Panc1 (cell line): ENCODE data around the gene SGMS1. TPM values are rescaled to one million over a fixed set of nuclear protein-coding genes. Genes with fewer than 3 reads are reported as not detected.
A peak's percentile ranks its signal among the peaks of the same experiment; 100 is the strongest.

Source experiments
- ATAC-seq: fragments of 200-7000 bp; cut with Tn5 transposase; 2 replicates; pipeline ENCODE4 v1.9.1; 2020; ENCODE audit warnings: mild to moderate bottlenecking, moderate library complexity
- BruUV-seq: library from RNA; stranded (reverse); fragments of 400-500 nt; replicated peaks from 2 replicates; lab custom pipeline; 2021; lab: Mats Ljungman, UMichigan
- CTCF ChIA-PET: fragments of 300-600 bp; sonication (Branson Sonifier 250); formaldehyde crosslinking; loops from one replicate; lab custom pipeline; 2022; ENCODE audit warnings: antibody characterized with exemption; lab: Charles Lee
- POLR2A ChIA-PET: fragments of 300-600 bp; sonication (Branson Sonifier 250); formaldehyde crosslinking; loops from one replicate; lab custom pipeline; 2022; ENCODE audit warnings: antibody characterized with exemption; lab: Charles Lee
- DNase-seq: peaks from one replicate; pipeline ENCODE4 v3.0.0-alpha.2; 2010; ENCODE audit warnings: low read depth, low spot score
- H3K27ac ChIP-seq: 2 replicates; pipeline ENCODE4 v1.5.1; 2011; ENCODE audit warnings: mild to moderate bottlenecking, low read length, inconsistent platforms
- H3K27me3 ChIP-seq: fragments of 200-500 bp; sonication (Bioruptor generic); 2 replicates; pipeline ENCODE4 v1.6.0; 2014; ENCODE audit warnings: low read length, inconsistent platforms; ENCODE audit not compliant: control insufficient read depth, insufficient read depth
- H3K36me3 ChIP-seq: fragments of 200-500 bp; sonication (Bioruptor generic); 2 replicates; pipeline ENCODE4 v1.5.1; 2014; ENCODE audit warnings: inconsistent platforms, mild to moderate bottlenecking, low read length, moderate library complexity; ENCODE audit not compliant: control insufficient read depth, insufficient read depth
- H3K4me1 ChIP-seq: 2 replicates; pipeline ENCODE4 v1.5.1; 2011; ENCODE audit warnings: inconsistent platforms, mild to moderate bottlenecking, low read length, moderate library complexity; ENCODE audit not compliant: control insufficient read depth, insufficient read depth
- H3K4me3 ChIP-seq, 2 experiments: 2 replicates each; pipeline ENCODE4 v1.5.1; 2011 to 2012; ENCODE audit warnings: low read depth in 2 of 2, low read length in 2 of 2, mild to moderate bottlenecking in 2 of 2, inconsistent platforms in 1 of 2, moderate library complexity in 1 of 2
- H3K9me3 ChIP-seq: fragments of 200-500 bp; sonication (Bioruptor generic); 2 replicates; pipeline ENCODE4 v1.5.1; 2014; ENCODE audit warnings: low read depth, mild to moderate bottlenecking, inconsistent platforms, low read length, moderate library complexity; ENCODE audit not compliant: control insufficient read depth, insufficient read depth
- CTCF ChIP-seq: fragments of 450-650 bp; IDR thresholded peaks from 2 replicates; pipeline ENCODE4 v1.5.1; 2017; ENCODE audit warnings: mild to moderate bottlenecking
- POLR2AphosphoS5 ChIP-seq: IDR thresholded peaks from 2 replicates; pipeline ENCODE4 v1.6.1; 2012; ENCODE audit warnings: mild to moderate bottlenecking, low read depth, low read length, moderate library complexity
- REST ChIP-seq, 2 experiments: IDR thresholded peaks; 2 replicates each; pipeline ENCODE4 v1.6.1; 2011 to 2012; ENCODE audit warnings: low read depth in 2 of 2, control low read depth in 1 of 2, low read length in 1 of 2, mild to moderate bottlenecking in 1 of 2, moderate library complexity in 1 of 2; ENCODE audit not compliant: insufficient read depth in 1 of 2
- SIN3A ChIP-seq: IDR thresholded peaks from 2 replicates; pipeline ENCODE4 v1.6.1; 2012; ENCODE audit warnings: low read depth, mild to moderate bottlenecking, low read length, moderate library complexity, borderline replicate concordance; ENCODE audit not compliant: insufficient read depth
- TCF7L2 ChIP-seq: IDR thresholded peaks from 2 replicates; pipeline ENCODE4 v1.6.1; 2011; ENCODE audit warnings: mild to moderate bottlenecking, low read depth, low read length, inconsistent platforms
- in situ Hi-C: cut with HindIII; loops from 2 replicates; pipeline ENCODE4 v1.10.0; 2016; ENCODE audit warnings: low sequenced_read_pairs, low pct_unique_long_range_greater_than_20kb
- intact Hi-C: fragments of 100-400 bp; cut with micrococcal nuclease; formaldehyde crosslinking; loops from one replicate; pipeline ENCODE4 v1.10.0; 2022; ENCODE audit not compliant: unreplicated experiment
- total RNA-seq: library from RNA; stranded (reverse); gene quantifications from one replicate; pipeline ENCODE4 v1.2.1, GENCODE V29; 2021; ENCODE audit not compliant: unreplicated experiment

The SGMS1 gene
- total RNA-seq, 1 experiment from 2014 or later: 22.0 TPM

DNA sequence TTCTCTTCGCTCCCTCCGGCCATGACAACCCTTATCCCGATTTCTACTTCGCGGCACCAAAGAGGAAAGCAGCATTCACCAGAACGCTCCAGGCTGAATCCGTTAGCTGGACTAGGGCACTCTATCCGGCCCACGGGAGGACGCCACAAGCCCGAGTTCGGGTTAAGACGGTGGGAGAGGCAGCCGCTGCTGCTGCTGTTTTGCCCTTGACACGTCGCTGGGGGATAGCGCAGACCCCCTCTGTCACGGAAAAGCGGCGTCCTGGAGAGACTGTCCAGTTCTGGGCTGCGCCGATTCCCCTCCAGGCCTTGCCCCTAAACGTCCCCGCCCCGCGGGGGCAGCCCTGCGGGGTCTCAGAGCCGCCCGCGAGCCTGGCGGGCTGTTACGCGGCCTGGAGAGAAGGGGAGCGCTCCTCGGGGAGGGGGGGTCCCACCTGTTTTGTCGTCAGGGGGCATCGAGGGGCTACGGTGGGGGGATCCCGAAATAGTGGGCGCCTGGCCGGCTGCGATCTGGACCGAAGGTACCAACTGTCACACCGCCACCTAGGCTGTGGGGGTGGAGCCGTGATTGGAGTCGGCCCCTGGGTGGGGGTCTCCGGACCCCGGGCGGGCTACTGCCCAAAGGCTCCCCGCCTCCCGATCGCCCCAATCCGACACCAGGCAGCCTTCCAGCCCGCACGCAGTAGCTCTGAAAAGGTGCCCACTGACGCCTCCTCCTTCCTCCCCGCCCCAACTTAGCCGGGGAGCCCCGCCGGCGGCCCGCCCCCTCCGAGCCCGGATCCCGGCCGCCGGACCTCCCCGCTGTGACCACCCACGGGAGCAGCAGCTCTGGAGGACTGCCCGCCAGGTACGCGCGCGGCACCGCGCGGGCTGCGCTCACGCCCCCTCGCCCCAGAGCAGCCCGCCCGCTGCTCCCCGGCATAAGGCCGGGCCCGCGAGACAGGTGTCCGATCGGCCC lies 772 bp downstream of the SGMS1 start:
- Histone ChIP-seq H3K9me3 (no peaks in the 10 kb centered on the region), H3K4me3 (peak overlapping the region; percentile 93 to 96), H3K27ac (peak overlapping the region; percentile 74), H3K36me3 (no peaks in the 10 kb centered on the region; the same call in 1 of the 2 replicates), H3K27me3 (no peaks in the 10 kb centered on the region), H3K4me1 (peaks cover 28% of the 10 kb centered on the region)
- BruUV-seq: no TSS peak
- TF ChIP-seq POLR2AphosphoS5 (no peak), REST (IDR thresholded peaks at IDR 0.05; ENCODE audit: insufficient read depth in 1 of 2, low read depth in 2 of 2, low read length in 1 of 2) (no peak), SIN3A (peak; percentile 51; the same call in 1 of the 2 replicates), TCF7L2 (no peak), CTCF (no peak; the same call in 1 of the 2 replicates)
- peak; percentile 23 for ATAC-seq
- intact Hi-C loops (loop anchor here (2.0 to 10.0 kb wide), 3 partner anchors 62 to 258 kb away; no protein-coding TSS in a partner anchor), in situ Hi-C loops (no loop called here)
- ChIA-PET CTCF (interaction anchor here (0.6 kb wide), 1 partner anchor 1335 kb away, joined by 4 read pairs; no protein-coding TSS in a partner anchor), POLR2A (no interaction called here)
- no peak for DNase-seq

- ChIA-PET CTCF (no interaction called here), POLR2A (interaction anchor here (0.6 kb wide), 1 partner anchor 222 kb away, joined by 5 read pairs; no protein-coding TSS in a partner anchor)
- no peaks in the 10 kb centered on the region for H3K27me3 ChIP-seq
- no peaks in the 10 kb centered on the region; the same call in 1 of the 2 replicates for H3K36me3 ChIP-seq
- peaks cover 28% of the 10 kb centered on the region for H3K4me1 ChIP-seq
- BruUV-seq: no TSS peak
- H3K9me3 ChIP-seq: no peaks in the 10 kb centered on the region
- in situ Hi-C loops (no loop called here), intact Hi-C loops (loop anchor here (2.0 to 10.0 kb wide), 3 partner anchors 61 to 257 kb away; no protein-coding TSS in a partner anchor)
- H3K4me3 ChIP-seq: peak overlapping the region; percentile 93 to 96
- peak overlapping the region; percentile 74 for H3K27ac ChIP-seq
- DNase-seq (peak; percentile 72), ATAC-seq (peak; percentile 18)
- TF ChIP-seq TCF7L2 (no peak), SIN3A (no peak), REST (IDR thresholded peaks at IDR 0.05; ENCODE audit: insufficient read depth in 1 of 2, low read depth in 2 of 2, low read length in 1 of 2) (no peak), CTCF (no peak; the same call in 1 of the 2 replicates), POLR2AphosphoS5 (no peak)
These were observed 1.6 kb downstream of the SGMS1 start for GRCh38 chr10:50621968-50622705.
